Stimulated activated CD4-positive, alpha-beta T cell treated with anti-CD3 and anti-CD28 coated beads, TNF-alpha, amount 100 ng/mL, for 1 hour (primary cell): ENCODE results near the gene CYP26C1.

Experiments
- DNase-seq, 3 donors: peaks; one replicate each; pipeline ENCODE4 v3.0.0-alpha.2; 2020; ENCODE audit warnings: low read depth in 3 of 3, low spot score in 1 of 3

Gene CYP26C1, protein sequence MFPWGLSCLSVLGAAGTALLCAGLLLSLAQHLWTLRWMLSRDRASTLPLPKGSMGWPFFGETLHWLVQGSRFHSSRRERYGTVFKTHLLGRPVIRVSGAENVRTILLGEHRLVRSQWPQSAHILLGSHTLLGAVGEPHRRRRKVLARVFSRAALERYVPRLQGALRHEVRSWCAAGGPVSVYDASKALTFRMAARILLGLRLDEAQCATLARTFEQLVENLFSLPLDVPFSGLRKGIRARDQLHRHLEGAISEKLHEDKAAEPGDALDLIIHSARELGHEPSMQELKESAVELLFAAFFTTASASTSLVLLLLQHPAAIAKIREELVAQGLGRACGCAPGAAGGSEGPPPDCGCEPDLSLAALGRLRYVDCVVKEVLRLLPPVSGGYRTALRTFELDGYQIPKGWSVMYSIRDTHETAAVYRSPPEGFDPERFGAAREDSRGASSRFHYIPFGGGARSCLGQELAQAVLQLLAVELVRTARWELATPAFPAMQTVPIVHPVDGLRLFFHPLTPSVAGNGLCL

GRCh38 chr10:93059975-93060886 lies at the start of gene CYP26C1:
Gene CYP26C1 (plus strand): TSS chr10:93060798. CDS start chr10:93061264, 466 bp downstream.
- DNase-seq: no peak

DNA sequence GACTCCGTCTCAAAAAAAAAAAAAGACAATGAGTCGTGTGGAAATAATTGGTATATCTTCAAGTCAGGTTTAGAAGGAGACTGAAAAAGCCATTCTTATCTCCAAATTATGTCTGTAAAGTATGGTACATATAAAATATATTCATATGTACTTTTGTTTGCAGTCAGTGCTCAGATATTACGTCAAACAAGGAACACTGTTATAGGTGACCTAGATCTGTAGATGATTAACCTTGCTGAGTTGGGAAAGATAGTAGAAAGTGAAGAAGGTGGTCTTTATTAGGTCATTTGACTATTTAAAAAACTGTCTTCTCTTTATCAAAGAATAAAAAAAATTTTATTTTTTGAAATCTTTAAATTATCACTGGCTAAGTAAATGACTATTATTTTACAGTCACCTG lies 44.9 kb upstream of the CYP26C1 start:
- no peak for DNase-seq

GRCh38 chr10:93023013-93023650 lies 37.5 kb upstream of the CYP26C1 start:
- no peak for DNase-seq

GRCh38 chr10:93026072-93026471 lies 34.5 kb upstream of the CYP26C1 start:
- no peak for DNase-seq

DNA sequence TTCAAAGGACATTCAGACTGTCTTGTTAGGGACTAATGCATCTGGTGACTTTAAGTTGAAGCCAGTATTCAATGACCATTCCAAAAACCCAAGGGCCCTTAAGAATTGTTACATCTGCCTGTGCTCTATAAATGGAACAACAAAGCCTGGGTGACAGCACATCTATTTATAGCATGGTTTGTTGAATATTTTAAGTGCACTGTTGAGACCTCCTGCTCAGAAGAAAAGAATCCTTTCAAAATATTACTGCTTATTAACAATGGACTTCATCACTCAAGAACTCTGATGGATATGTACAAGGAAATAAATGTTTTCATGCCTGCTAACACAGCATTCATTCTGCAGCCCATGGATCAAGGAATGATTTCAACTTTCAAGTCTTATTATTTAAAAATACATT lies 33.1 kb upstream of the CYP26C1 start:
- DNase-seq: no peak

- no peak for DNase-seq
Measured at GRCh38 chr10:93028883-93029282, 31.7 kb upstream of the CYP26C1 start.

DNA sequence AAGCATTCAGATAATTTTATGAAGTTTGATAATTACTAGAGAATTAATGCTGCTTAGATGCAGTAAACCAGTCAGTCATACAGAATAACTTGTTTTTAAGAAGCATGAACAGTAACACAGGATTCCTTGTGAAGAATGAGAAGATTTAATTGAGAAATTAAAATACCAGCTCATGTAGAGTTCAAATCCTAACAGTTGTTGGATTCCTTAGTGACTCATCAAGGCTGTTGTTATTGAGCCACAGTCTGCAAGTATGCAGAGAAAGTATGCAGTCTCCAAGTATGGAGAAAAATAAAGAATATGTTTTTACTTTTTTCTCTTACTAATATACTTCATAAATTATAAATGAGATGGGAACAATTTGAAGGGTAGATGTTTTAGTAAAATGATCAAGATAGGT lies 30.2 kb upstream of the CYP26C1 start:
- DNase-seq: no peak

GRCh38 chr10:93032105-93032808 lies 28.3 kb upstream of the CYP26C1 start:
- DNase-seq: no peak

GRCh38 chr10:93032809-93033137 lies 27.8 kb upstream of the CYP26C1 start:
- DNase-seq: no peak

DNA sequence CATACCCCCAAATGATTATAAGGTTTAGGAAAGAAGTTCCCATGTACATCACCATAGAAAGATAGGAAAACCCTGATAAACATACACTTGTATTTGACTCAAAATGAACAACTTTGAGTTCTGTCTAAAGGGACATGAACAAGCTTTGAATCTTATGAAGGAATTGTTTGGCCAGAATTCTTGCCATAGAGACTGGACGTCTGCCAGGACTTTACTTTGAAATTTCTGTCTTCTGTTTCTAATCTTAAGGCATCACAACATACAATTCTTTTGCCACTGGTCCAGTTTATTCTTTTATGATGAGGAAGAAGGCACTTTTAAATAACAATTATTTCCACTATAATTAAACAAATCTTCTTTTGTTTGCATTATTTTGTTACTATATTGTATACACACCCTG lies 26.2 kb upstream of the CYP26C1 start:
- no peak for DNase-seq

DNA sequence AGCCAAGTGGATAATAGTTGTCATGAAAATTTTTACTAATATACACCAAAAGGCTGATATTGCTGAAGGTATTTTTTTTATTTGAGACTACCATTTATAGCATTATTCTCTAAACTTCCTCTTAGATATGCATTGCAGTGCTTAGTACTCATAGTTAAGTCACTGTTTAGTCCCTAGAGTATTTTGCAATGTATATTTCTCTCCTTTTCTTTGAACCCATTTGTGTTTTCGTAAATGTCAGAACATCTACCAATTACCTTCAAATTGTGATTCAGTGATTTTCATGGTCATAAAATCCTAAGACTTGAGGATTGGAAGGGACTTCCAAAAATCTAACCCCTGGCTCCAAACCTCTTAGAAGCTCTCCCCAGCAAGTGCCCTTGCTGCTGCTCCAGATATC lies 21.5 kb upstream of the CYP26C1 start:
- no peak for DNase-seq

- DNase-seq: no peak
Measured at GRCh38 chr10:93039721-93040120, 20.9 kb upstream of the CYP26C1 start.

GRCh38 chr10:93054486-93054885 lies 6.1 kb upstream of the CYP26C1 start:
- no peak for DNase-seq

GRCh38 chr10:93058139-93058538 lies 2.5 kb upstream of the CYP26C1 start:
- DNase-seq: no peak

DNA sequence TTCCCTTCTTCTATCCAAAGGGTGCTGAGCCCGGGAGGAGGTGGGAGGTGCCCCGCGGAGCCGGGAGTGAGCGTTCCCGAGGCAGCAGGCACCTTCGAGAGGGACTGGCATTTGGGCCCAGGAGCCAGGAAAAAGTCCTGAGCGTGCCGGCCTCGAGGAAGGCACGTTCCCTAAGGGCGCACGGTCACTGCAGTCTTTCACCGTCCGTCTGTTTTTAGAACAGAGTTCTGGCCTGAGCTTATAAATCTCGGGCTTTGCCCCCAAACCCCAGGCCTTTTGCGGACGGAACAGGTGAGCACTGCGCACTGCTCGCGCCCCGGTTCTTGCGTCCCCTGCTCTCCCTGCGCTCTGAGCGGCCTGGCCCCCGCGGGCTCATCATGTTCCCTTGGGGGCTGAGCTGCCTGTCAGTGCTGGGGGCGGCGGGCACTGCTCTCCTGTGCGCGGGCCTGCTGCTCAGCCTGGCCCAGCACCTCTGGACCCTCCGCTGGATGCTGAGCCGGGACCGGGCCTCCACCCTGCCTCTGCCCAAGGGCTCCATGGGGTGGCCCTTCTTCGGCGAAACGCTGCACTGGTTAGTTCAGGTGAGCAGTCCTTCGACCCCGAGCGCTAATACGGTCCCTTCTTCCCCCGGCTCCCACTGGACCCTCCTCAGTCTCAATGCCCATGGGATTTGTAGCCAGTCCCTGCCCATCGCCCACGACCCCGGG lies 442 bp downstream of the CYP26C1 start:
- DNase-seq: no peak

DNA sequence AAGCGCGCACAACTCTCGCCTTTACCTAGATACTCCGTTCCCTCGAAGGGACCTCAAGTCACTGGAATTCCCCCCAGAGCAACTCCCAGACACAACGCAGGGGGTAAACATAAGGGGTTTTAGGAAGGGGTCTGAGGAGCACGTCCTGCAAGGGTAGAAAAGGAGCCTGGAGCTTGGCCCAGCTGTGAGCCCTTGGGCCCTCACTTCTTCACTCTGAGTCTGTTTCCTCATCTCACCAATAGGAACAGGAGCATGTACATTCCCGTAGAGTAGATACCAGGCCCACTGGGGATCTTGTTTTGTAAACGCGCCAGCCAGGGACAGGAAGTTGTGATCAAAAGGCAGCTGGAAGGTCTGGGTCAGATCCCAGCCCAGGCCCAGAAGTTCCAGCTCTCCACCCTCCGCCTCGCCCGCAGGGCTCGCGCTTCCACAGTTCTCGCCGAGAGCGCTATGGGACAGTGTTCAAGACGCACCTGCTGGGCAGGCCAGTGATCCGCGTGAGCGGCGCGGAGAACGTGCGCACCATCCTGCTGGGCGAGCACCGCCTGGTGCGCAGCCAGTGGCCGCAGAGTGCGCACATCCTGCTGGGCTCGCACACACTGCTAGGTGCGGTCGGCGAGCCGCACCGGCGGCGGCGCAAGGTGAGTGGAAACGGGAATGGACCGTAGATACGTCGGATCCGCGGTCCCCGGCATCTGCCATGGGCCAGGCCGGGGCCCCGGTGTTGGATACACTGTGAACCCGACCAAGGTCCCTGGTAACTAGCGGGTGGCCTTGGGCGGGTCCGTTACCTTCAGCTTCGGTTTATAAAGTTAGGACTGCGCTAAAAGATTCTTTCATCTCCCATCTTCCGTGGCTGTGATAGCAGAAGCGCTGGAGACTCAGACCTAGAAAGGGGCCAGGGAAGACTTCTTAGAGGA lies 1.3 kb downstream of the CYP26C1 start:
- no peak for DNase-seq

- no peak for DNase-seq
Measured at GRCh38 chr10:93062514-93063143, 2.0 kb downstream of the CYP26C1 start.

DNA sequence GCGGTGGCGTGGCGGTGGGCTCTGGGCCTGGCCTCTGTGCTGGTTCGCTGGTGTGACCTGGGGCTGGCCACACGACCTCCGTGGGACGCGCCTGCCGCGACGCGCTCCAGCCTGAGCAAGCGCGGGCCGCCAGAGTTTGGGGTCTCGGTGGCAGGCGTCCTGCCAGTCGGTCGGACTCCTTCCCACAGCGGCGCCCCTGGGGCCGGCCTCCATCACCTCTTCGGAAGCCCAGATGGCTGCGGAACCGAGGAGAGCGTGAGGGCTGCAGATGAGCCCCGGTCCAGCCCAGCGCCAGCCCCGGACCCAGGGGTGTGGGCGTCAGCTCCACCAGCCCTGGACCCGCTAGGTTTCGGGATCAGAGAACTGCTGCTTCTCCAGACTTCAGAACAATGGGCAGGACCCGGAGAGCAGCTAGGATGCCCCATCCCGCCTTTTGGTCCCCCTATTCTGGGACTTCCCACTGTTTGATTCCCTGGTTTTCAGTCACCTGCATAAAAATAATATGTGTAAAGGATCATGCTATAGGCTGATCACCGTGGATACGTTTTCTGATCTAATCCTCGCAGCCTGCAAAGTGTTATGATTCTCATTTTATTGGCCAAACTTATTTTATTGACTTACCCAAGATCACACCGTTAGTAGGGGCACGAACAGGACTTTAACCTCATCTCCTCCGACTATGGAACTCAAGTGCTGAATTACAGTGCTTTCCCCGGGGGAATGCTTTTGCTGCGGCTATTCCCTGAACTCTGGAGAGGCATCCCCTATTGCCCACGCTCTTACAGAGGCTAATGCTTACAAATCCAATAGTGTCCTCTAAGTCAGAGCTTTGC lies 2.8 kb downstream of the CYP26C1 start:
- DNase-seq: no peak
